ENCODE data around the gene HSPA9.

GRCh38 chr5:138611678-138612218 lies 36.5 kb upstream of the HSPA9 start:
- TF ChIP-seq GLI4 (tag by site-specific recombination; IDR thresholded peaks at IDR 0.05) (no peak), CTCF (tag by site-specific recombination; IDR thresholded peaks at IDR 0.05) (no peak), ZNF423 (tag by site-specific recombination; IDR thresholded peaks at IDR 0.05) (no peak), ZNF645 (tag by site-specific recombination; IDR thresholded peaks at IDR 0.05) (no peak), ZNF174 (tag by site-specific recombination; IDR thresholded peaks at IDR 0.05) (no peak), ZNF560 (tag by site-specific recombination; IDR thresholded peaks at IDR 0.05; ENCODE audit: borderline replicate concordance) (no peak), ZNF600 (tag by site-specific recombination; IDR thresholded peaks at IDR 0.05) (no peak), KLF16 (tag by site-specific recombination; IDR thresholded peaks at IDR 0.05) (no peak), SCRT1 (tag by site-specific recombination; IDR thresholded peaks at IDR 0.05; ENCODE audit: borderline replicate concordance) (no peak), ELK4 (IDR thresholded peaks at IDR 0.05; ENCODE audit: borderline replicate concordance, low read depth, low read length) (no peak), ZBTB7A (tag by site-specific recombination; IDR thresholded peaks at IDR 0.05; ENCODE audit: low read depth) (no peak), ZNF521 (tag by site-specific recombination; IDR thresholded peaks at IDR 0.05) (no peak), BCL11A (tag by site-specific recombination; IDR thresholded peaks at IDR 0.05; ENCODE audit: low read depth) (no peak), MYNN (tag by site-specific recombination; IDR thresholded peaks at IDR 0.05; ENCODE audit: borderline replicate concordance) (no peak)

Data from HEK293 (cell line).